RWPE1 (cell line): ENCODE data around the gene TENM4.

Experiments used
- CTCF ChIA-PET: fragments of 350-600 bp; sonication (Branson Sonifier 250); formaldehyde crosslinking; extraction: SDS; loops from one replicate; lab custom pipeline; 2021; lab: Yijun Ruan, JAX
- POLR2A ChIA-PET: fragments of 400-600 bp; formaldehyde crosslinking; extraction: SDS; loops from one replicate; lab custom pipeline; 2020; ENCODE audit warnings: antibody characterized with exemption; ENCODE audit not compliant: low non-redundant PET; lab: Yijun Ruan, JAX
- DNase-seq: peaks from one replicate; pipeline ENCODE4 v3.0.0; 2012; ENCODE audit warnings: low spot score
- H3K27ac ChIP-seq: fragments of 450-650 bp; 2 replicates; pipeline ENCODE4 v1.5.1; 2017
- TF ChIP-seq, protein P1 (sequence below): fragments of 450-650 bp; conservative IDR thresholded peaks from 2 replicates; pipeline ENCODE4 v1.5.1; 2017; ENCODE audit warnings: low read depth, mild to moderate bottlenecking

The TENM4 gene

DNA sequence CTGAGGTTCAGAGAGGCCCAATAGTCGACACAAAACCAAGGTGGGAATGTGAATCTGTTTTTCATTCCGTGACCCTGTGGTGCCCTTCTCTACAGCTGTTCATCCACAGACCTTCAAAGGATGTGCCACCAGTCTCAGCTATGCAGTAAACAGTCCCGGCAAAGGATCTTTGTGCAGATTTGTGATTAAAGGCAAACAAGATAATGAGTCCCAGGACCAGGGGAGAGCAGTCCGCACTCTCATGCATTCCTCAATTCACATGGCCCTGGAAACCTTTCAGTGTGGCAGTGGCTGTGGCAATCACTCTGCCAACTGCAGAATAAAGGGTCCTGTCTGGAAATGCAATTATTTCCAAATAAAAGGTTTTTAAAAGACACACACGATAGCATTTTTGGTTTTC, 418.6 kb downstream of the TENM4 start:
- ChIA-PET CTCF (no interaction called here), POLR2A (no interaction called here)
- H3K27ac ChIP-seq, result no peak overlapping the region
- no peak for DNase-seq
- TF ChIP-seq, protein P1, sequence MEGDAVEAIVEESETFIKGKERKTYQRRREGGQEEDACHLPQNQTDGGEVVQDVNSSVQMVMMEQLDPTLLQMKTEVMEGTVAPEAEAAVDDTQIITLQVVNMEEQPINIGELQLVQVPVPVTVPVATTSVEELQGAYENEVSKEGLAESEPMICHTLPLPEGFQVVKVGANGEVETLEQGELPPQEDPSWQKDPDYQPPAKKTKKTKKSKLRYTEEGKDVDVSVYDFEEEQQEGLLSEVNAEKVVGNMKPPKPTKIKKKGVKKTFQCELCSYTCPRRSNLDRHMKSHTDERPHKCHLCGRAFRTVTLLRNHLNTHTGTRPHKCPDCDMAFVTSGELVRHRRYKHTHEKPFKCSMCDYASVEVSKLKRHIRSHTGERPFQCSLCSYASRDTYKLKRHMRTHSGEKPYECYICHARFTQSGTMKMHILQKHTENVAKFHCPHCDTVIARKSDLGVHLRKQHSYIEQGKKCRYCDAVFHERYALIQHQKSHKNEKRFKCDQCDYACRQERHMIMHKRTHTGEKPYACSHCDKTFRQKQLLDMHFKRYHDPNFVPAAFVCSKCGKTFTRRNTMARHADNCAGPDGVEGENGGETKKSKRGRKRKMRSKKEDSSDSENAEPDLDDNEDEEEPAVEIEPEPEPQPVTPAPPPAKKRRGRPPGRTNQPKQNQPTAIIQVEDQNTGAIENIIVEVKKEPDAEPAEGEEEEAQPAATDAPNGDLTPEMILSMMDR, result no peak

DNA sequence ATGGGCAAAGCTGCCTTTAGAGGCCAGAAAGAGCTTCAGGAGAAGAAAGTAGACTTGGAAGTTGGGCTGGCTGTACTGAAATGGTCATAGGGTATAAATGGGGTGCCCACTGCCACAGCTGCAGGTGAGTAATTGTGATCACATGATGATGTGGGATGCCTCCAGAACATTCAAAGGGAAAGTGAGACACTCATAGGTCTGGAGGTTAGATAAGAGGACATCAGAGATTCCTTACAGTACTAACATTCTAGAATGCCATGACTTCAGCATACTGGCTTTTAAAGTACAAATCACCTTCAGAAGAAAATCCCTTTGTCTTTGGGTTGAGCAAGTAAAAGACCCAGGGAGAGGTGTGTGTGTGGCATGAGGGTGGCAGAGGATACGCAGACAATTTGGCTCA, 419.2 kb downstream of the TENM4 start:
- no peak overlapping the region for H3K27ac ChIP-seq
- POLR2A ChIA-PET, result no interaction called here
- CTCF ChIA-PET, result no interaction called here
- no peak for DNase-seq
- TF ChIP-seq, protein P1, result no peak

DNA sequence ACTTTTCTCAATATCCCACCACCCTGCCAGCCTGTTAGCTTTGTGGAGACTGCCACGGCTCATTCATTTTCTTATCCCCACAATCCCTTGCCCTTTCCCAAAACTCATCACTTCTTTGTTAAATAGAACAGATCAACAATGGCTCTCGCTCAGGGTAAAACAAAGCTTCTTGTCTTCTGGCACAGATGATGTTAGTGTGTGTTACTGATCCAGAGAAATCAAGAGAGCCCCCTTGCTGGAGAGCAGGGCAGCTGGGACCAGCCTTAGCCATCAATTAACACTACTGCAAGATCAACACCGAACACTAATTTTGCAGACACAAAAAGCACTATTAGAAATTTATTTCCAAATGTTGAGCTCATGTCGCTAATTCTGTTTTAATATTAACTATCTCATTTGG, 420.9 kb downstream of the TENM4 start:
- DNase-seq, result no peak
- H3K27ac ChIP-seq, result no peak overlapping the region
- TF ChIP-seq, protein P1, result no peak
- ChIA-PET CTCF (no interaction called here), POLR2A (no interaction called here)

DNA sequence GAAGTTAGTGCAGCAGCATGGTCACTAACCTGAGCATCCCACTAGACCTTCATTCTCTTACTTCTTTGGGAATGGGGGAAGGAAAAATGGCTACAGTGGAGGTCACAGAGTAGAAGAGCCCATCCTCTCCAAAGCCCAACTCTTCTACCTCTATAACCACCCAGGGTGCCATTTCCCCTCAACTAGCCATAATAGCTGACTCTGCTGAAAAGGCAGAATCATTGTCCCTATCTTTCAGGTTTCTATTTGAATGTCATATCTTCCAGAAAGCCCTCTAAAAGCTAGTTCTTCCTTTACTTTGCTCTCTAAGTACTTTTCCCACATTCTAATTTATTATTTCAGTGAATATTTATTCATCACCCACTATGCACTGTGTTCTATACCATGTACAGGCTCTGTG, 421.6 kb downstream of the TENM4 start:
- TF ChIP-seq, protein P1, result no peak
- ChIA-PET CTCF (no interaction called here), POLR2A (no interaction called here)
- DNase-seq, result no peak
- H3K27ac ChIP-seq, result no peak overlapping the region

DNA sequence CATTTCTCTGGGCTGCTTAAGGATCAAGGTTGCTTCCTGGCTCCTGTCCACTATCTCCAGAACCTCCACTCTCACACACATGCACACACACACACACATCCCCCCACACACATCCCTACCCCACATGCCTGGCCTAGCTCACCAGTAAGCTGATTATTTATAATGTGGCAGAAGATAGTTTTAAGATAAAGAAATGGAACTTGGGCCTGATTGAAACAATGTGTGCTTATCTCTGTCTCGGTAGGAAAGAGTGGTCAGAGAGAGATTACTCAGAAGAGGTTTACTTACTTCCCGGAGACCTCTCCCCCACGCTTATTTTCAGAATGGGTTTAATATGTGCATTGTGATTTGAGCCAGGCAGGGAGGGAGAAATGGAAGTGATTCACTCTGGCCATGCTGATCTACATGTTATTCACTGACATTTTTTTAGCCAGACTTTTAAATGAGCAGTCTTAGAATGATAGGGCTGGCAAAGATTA, 422.4 kb downstream of the TENM4 start:
- DNase-seq, result no peak
- no peak overlapping the region for H3K27ac ChIP-seq
- TF ChIP-seq, protein P1, result no peak
- ChIA-PET POLR2A (no interaction called here), CTCF (interaction anchor here (1.1 kb wide), 1 partner anchor 11 kb away, joined by 5 read pairs; no protein-coding TSS in a partner anchor)

DNA sequence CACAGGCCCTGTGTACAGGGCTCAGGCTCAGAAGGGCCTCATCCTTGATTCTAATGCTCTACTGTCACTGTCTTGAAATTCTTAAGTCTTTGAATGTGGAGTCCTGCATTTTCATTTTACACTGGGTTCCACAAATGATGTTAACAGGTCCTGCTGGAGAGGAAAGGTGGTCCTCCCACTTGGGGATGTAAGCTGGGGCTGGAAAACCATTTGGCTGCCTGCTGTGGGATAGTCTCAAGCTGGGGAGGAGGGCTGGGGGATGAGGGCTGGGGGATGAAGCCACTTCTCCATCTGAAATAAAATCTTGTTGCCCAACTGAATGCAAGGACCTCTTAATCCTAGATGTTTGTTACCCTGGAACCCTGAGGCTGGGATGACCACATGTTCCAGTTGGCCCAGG, 423.0 kb downstream of the TENM4 start:
- H3K27ac ChIP-seq, result no peak overlapping the region
- TF ChIP-seq, protein P1, result no peak
- POLR2A ChIA-PET, result no interaction called here
- no peak for DNase-seq
- CTCF ChIA-PET, result interaction anchor here (1.1 kb wide), 1 partner anchor 12 kb away, joined by 5 read pairs; no protein-coding TSS in a partner anchor
